GM21576 (cell line): ENCODE data around the gene ELOVL5.
"Not testable (repeated sequence)": the region's sequence is repeated elsewhere in the genome, so short reads cannot be mapped to it uniquely, and the experiment has no call there.

Experiments used
- ATAC-seq: cut with Tn5 transposase; IDR thresholded peaks from one replicate; pipeline ENCODE4 v1.9.1; 2021; ENCODE audit warnings: mild to moderate bottlenecking, moderate library complexity; ENCODE audit not compliant: unreplicated experiment

Gene ELOVL5

DNA sequence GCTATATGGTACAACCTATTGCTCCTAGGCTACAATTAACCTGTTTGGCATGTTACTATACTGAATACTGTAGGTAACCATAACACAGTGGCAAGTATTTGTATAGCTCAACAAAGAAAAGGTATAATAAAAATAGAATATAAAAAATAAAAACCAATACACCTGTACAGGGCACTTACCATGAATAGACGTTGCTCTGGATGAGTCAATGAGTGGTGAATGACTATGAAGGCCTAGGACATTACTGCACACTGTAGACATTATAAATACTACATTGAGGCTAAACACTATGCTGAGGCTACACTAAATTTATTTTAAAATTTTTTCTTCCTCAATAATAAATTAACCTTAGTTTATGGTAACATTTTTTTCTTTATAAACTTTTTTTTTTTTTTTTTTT is 18.6 kb downstream of the ELOVL5 start:
- ATAC-seq: no peak

DNA sequence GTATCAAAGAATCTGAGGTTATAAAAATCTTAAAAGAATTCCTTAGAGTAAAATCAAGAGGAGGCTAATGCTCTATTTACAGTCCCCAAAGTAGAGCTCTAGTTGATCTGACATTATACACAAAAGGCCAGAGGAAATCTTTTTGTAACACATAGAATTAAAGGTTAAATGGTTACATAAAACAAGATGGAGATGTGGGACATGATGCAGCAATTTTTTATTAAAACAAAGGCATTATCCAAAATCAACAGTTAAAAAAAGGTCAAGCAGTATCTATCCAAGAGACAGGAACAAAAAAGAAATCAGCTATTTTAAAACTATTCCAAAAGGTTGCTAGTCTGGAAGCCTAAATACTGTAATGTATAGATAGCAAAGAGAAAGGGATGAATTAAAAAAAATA is 20.4 kb downstream of the ELOVL5 start:
- ATAC-seq: no peak

DNA sequence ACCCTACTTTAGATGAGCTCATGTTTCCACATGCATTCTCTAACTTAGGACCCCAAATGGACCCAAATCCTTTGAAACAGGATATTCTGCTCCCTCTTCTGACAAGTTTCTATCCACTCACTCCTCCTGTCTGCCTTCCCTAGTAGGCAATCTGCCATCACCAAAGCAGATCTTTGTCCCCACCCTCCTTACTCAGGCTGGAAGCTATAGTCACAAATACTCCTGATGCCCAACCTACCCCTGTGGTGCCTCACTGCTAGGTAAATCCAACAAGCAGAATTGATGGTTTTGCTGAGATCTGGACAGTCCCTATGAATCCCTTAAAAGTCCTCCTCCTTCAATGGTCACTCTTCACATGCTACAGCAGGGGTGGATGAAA is 21.7 kb downstream of the ELOVL5 start:
- ATAC-seq: no peak

DNA sequence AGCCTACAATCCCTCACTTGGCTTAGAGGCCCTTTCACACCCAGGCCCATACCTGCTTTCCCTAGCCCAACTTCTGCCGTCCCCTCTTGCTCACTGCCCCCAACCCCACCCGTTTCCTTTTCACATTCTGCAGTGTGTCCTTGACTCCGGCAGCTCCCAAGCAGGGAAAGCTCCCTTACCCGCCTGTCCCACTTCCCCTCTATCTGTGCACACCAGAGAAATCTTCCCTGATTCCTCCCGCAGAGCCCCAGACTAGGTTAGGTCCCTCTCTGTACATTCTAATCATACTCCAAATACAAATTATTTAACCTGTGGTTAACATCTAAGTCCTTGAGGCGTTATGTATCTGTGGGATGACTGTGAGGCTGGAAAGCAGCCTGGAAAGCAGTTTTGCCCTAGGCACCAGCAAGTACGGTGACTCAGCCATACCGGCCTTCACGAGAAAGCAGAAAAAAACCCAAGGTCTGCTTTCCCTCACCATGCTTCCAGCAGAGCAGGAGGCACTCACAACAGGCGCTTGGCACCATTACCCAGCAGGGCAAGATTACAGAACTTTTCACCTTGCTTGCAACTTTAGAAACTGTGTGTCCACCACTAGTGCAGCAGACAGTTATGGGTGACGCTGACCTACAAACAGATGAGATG is 22.3 kb downstream of the ELOVL5 start:
- ATAC-seq: no peak

DNA sequence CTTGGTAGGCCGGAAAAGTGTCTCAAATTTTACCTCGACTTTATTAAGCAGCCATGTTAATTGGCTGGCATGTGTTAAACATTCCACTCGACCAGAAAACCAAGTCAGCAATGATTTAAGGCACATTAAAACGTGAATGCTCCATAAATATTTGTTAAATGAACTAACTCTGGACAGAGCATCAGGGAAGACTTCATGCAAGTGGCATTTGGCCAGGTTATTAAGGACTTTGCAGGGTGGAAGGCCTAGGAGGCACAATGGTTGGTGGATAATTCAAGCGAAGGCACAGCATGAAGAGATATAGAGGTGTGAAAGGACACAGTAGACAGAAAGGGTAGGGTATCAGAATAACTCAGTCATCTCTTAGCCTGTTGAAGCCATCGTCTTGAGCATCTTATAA is 23.0 kb downstream of the ELOVL5 start:
- no peak for ATAC-seq

DNA sequence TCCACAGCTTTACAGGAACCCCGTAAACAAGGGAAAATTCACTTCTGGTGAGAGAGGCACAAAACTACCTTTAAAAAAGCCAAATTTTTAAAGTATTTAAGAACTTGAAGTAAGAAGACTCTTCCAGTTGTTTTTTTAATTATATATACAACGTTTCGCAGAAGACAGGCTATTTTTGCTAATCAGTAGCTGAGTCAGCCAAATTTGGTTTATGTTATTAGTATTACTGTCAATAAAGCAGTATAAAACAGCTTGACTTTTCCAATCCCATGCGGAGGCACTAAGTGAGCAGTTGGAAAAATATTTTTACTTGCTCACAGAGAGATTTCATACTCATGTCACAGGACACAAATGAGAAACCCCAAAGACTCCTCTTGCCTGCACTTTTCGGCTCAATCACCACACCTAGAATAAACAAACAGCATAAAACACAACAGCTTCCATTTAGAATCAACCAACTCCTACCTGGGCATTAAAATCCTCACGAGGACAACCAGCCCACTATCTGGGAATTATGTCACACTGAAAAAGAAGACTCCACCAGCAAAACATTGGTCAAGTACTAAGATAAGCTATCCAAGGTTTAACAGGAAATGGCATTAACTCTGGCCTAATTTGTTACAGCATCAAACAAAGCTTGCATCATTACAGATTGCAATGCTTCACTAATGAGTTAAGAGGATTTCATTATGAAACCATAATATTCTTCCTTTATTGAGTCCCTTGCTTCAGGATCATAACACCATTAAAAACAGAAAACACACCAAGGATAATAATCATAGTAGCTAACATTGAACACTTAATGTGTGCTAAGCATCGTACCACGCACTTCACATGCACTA is 26.3 kb downstream of the ELOVL5 start:
- no peak for ATAC-seq

DNA sequence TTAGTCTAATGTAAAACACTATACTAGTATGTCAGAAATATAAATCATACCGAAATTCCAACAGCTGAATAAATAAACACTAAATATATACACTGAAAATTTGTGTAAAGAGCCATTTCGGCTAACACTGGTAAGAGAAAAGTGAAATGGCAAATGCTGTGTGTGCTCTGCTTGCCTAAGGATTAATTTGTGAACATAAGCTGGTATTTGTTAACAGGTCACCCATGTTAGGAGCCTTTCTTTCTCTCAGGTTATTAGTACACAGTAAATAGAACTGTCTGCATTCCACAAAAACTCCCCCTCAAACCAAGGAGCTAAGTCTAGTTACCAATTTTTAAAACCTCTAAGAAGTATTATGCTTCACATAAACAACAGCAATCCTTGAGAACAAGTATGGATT is 27.0 kb downstream of the ELOVL5 start:
- ATAC-seq: no peak

DNA sequence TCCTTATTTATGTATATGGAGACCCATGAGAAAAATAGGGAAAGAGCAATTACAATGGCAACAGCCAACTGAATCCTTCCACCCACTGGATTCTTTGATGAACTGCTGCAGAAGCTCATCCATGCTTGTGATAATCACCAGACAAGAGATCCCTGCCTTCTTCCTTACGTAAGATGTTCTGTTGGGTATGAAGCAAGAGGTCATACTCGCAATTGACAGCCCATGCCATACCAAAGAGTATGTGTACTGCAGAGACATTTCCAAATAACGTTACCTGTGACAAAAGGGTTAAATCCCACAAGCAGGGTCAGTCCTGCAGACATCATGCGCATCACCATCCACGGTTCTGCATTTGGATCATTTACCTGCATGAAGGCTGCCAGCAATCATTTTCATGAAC is 27.8 kb downstream of the ELOVL5 start:
- no peak for ATAC-seq

DNA sequence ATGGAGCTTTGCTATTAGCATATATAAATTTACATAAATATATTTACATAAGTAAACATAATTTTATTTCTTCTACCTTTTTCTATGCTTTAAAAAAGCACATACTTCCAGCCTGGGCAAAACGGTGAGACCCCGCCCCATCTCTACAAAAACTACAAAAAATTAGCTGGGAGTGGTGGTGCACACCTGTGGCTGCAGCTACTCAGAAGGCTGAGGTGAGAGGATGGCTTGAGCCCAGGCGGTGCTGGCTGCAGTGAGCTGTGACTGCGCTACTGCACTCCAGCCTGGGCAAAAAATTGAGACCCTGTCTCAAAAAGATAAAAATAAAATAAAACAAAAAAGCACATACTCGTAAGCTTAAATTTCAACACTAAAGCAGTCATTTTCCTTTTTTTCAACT is 30.3 kb downstream of the ELOVL5 start:
- no peak for ATAC-seq

DNA sequence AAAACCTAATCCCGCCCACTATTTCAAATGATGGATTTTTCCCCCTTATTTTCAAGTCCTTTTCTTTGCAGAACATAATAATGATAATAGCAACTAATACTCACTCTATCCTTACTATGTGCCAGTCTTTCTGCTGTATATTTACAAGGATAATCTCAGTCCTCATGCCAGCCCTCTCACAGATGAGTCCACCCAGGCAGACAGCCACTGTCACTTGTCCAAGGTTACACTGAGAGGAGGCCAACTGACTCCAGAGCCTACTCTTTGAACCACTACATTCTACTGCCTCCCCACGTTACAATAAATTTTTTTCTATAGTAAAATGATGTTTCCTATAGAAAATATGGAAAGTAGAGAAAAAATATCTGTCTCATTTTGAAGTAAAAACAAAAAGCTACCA is 30.9 kb downstream of the ELOVL5 start:
- no peak for ATAC-seq

DNA sequence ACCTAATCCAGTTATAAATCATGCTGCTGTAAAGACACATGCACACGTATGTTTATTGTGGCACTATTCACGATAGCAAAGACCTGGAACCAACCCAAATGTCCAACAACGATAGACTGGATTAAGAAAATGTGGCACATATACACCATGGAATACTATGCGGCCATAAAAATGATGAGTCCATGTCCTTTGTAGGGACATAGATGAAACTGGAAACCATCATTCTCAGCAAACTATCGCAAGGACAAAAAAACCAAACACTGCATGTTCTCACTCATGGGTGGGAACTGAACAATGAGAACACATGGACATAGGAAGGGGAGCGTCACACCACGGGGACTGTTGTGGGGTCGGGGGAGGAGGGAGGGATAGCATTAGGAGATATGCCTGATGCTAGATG is 31.5 kb downstream of the ELOVL5 start:
- ATAC-seq: not testable (repeated sequence)

DNA sequence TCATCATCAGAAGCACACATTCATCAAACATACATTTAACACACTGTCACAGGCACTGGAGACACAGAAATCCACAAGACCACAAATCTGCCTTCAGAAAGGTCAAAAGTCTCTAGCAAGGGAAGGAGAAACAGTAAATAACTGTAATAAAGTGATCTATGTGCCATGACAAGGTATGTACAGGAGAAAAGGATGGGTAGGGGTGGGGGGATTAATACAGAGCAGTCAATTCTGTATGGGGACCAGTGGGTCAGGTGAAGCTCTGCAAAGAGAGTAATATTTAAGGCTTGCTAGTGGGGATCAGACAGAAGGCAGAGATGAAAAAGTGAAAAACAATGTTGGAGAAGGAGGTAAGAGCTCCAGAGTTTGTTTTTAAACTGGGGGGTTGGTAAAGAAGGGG is 32.6 kb downstream of the ELOVL5 start:
- no peak for ATAC-seq

DNA sequence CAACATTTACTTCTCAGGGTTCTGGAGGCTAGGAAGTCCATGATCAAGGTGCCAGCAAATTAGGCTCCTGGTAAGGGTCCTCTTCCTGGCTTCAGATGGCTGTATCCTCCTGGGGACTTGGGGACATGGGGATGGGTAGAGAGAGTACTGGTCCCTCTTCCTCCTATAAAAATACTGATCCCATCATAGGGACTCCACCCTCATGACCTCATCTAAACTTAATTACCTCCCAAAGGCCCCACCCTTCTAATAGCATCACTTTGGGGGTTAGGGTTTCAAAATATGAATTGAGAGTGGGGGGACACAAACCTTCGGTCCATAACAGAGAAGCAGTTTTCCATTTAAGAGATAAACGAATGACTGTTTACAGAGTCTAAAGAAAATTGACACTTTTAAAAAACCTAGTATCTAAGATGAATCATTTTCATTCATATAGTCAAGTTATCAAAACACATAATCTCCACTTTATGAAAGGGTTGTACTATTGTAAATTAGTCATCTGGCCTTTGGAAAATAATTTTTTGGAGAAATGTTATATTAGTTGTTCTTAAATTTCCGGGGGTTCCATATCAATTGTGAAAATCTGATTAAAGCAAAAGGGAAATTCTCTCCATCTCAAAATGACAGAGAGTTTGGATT is 33.5 kb downstream of the ELOVL5 start:
- ATAC-seq: no peak

DNA sequence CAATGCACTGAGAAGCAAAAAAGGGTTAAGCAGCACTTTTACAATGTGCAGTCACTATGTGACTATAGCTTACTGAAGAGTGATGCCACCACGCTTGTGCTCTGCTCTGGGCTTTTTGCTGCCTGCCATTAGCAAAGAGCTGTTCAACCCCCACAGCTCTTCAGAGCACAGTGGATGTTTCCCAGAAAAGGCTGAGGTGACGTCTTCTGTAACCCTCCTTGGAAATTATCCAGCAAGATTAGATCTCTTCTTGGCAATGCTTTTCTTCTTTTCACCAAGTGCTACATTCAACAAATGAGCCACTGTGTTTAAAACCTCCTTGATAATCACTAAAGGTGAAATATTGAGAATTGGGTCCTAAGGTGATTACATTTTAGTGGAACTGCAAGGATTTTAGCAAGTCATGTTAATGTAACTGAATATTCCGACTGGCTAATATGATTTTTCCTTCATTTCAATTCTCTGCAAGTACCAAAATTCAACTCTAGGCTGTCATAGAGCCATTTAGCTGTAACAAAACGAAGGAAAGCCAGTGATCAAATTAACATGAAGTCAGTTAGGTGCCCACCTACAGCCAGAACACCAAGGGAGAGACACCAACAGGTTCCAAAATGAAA is 34.9 kb downstream of the ELOVL5 start:
- no peak for ATAC-seq

DNA sequence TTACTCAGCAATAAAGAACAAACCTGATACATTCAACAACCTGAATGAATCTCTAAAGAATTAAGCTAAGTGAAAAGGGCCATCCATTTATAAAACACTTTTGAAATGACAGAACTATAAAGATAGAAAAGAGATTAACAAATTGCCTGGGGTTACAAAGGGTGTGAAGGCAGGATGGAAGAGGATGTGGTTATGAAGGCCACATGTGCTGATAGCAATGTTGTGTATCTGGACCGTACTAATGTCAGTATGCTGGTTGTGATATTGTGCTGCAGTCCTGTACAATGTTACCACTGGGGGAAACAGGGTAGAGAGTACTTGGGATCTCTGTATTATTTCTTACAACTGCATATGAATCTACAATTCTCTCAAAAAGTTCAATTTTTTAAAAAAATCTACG is 36.4 kb downstream of the ELOVL5 start:
- ATAC-seq: no peak

DNA sequence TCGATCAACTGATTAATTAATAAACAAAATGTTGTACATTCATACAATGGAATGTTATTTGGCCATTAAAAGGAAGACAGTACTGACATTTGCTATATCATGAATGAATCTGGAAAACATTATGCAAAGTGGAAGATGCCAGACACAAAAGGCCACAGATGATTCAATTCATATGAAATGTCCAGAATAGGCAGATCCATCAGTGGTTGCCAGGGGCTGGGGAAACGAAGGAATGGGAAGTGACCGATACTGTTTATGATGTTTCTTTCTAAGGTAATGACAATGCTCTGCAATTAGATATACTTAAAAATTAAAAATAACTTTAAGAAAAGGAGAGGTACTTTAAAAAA is 37.2 kb downstream of the ELOVL5 start:
- no peak for ATAC-seq

DNA sequence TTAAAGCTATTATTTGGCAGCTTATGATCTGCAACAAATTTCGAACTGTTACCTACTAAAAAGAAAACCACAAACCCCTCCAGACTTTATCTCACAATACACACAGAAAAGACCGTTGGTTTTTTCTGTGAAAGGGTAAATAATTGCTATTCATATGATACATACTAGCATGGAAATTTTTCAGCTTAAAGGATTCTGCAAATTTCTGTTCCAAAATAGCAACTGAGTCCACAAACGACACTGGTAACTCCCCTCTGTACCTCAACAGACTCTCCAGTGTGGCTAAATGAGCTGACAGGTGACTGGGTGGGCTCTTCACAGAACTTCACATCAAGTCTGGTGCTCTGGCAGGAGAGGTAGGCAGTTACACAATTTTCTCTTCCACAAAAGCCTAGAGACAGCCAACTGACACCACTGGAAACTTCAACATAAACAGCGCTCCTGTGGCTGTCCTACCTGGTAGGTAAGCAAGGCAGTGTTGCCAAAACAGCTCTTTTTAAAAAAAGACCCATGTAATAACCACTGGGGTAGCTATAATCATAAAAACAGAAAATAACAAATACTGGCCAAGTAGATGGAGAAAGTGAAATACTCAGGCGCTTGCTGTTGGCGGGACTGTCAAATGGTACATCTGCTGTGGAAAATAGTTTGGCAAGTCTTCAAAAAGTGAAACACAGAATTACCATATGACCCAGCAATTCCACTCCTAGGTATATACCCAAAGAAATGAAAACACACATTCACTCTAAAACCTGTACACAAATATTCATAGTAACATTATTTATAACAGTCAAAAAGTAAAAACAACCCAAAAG is 37.8 kb downstream of the ELOVL5 start:
- ATAC-seq: no peak

DNA sequence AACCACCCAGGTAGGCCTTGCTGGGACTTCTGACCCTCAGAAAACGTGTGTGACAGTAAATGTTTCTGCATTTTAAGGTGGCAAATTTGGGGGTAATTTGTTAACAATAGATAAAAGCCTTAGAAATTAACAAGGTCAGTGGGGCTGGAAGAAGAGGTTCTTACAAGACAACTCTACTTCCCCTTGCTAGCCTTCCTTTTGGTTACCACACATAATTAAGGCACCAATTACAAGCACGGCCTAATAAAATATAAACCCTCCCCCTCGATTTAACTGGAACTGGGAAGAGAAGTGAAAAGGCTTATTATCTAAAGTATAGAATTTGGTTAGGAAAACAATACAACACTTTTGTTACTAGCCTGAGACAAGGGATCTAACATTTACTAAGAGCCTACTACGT is 38.8 kb downstream of the ELOVL5 start:
- peak; percentile 11 for ATAC-seq

DNA sequence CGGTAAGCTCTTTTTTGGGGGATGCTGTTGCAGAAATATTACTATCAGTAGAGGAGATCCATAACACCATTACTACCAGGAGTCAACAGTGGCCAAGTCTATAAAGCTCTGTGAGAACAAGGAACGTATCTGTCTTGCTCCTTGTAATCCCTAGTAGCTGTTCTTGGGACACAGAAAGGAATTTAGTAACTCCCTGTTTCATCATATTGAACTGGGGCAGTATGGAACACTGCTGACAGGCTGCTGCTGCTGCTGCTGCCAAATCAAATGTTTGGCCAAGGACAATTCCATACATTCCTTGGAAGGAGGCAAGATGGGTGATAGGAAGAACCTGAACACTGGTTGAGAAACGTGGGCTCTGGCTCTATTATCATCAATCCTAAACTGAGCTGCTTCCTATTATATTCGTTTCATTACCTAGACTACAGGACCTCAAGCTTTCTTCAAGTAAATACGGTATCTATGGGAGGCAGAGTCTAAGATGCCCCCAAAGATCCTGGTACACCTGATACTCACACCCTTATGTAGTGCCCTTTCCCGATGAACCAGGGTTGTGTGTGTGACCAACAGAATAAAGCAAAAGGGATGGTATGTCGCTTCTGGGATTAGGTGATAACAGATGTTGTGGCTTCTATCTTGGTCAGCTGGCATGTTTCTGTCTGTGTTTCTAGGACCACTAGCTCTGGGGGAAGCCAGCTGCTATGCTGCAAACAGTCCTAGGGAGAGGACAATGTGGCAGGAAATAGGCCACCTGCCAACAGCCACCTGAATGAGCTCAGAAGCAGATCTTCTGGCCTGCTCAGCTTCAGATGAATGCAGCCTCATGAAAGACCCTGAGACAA is 39.5 kb downstream of the ELOVL5 start:
- peak; percentile 80 for ATAC-seq

DNA sequence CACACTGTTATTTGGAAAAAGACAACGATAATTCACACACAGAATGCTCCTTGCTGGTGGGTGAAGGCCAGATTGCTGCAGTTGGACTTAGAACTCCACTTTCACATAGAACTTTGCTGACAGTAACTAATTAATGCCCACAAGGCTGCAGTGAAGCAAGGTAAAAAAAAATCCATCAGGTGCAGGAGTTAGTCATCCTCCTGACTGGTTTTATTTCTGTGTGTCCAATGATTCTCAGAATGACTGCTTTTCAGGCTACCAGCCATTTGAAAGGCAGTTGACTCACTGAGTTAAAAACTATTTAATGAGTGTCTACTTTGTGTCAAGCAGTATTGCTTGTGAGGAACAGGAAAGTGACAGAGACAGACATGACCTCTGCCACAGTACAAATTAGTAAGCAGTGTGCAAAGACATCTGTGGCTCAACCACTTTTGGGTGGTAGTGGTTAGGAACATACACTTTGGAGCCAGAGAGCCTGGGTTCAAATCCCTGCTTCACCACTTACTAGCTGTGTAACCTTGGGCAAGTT is 41.9 kb downstream of the ELOVL5 start:
- ATAC-seq: peak; percentile 34
